Liver (tissue), 9 donors: ENCODE results near the gene GPR146. TPM values are rescaled to one million over a fixed set of nuclear protein-coding genes. Genes with fewer than 3 reads are reported as not detected.

Experiments used
- DNase-seq: peaks from one replicate; pipeline ENCODE4 v3.0.0-alpha.2; 2017; ENCODE audit warnings: low spot score
- H3K27ac ChIP-seq, 2 donors: one replicate each; pipeline ENCODE4 v1.7.0; 2013; ENCODE audit warnings: inconsistent platforms in 2 of 2, low read length in 2 of 2, control low read depth in 1 of 2, low read depth in 1 of 2, mild to moderate bottlenecking in 1 of 2
- H3K27me3 ChIP-seq, 4 donors: one replicate each; pipeline versions ENCODE4 v1.6.1 to v1.7.0; 2013; ENCODE audit warnings: low read length in 3 of 4, inconsistent platforms in 1 of 4, mild to moderate bottlenecking in 1 of 4, moderate library complexity in 1 of 4; ENCODE audit not compliant: control insufficient read depth in 4 of 4, insufficient read depth in 4 of 4
- H3K36me3 ChIP-seq, 4 donors: one replicate each; pipeline versions ENCODE4 v1.6.1 to v1.7.0; 2013; ENCODE audit warnings: low read length in 3 of 4, mild to moderate bottlenecking in 3 of 4, low read depth in 1 of 4, moderate library complexity in 1 of 4; ENCODE audit not compliant: control insufficient read depth in 4 of 4, insufficient read depth in 3 of 4
- H3K4me1 ChIP-seq, 4 donors: one replicate each; pipeline versions ENCODE4 v1.6.1 to v1.7.0; 2013; ENCODE audit warnings: low read length in 3 of 4, mild to moderate bottlenecking in 3 of 4, moderate library complexity in 1 of 4; ENCODE audit not compliant: control insufficient read depth in 4 of 4, insufficient read depth in 4 of 4
- H3K4me3 ChIP-seq, 3 donors: one replicate each; pipeline versions ENCODE4 v1.6.1 to v1.7.0; 2013; ENCODE audit warnings: low read length in 3 of 3, control low read depth in 1 of 3, low read depth in 1 of 3, mild to moderate bottlenecking in 1 of 3
- H3K9ac ChIP-seq, 2 donors: one replicate each; pipeline ENCODE4 v1.7.0; 2013; ENCODE audit warnings: low read length in 2 of 2, mild to moderate bottlenecking in 2 of 2, moderate library complexity in 2 of 2, control low read depth in 1 of 2, low read depth in 1 of 2
- H3K9me3 ChIP-seq, 4 donors: one replicate each; pipeline versions ENCODE4 v1.6.1 to v1.7.0; 2013; ENCODE audit warnings: low read length in 3 of 4; ENCODE audit not compliant: control insufficient read depth in 4 of 4
- EGR1 ChIP-seq, 2 donors: IDR thresholded peaks; 2 replicates each; pipeline ENCODE4 v1.6.1; 2016 to 2018; ENCODE audit warnings: antibody characterized with exemption in 2 of 2, low read depth in 2 of 2
- FOXA1 ChIP-seq: IDR thresholded peaks from 2 replicates; pipeline ENCODE4 v1.6.1; 2016; ENCODE audit warnings: antibody characterized with exemption
- FOXA2 ChIP-seq: IDR thresholded peaks from 2 replicates; pipeline ENCODE4 v1.6.1; 2016; ENCODE audit warnings: antibody characterized with exemption
- GABPA ChIP-seq, 2 donors: IDR thresholded peaks in 1 of 2; conservative IDR thresholded peaks in 1 of 2; 2 replicates each; pipeline ENCODE4 v1.6.1; 2016; ENCODE audit warnings: antibody characterized with exemption in 2 of 2, mild to moderate bottlenecking in 1 of 2, moderate library complexity in 1 of 2
- HNF4A ChIP-seq, 2 donors: conservative IDR thresholded peaks; 2 replicates each; pipeline ENCODE4 v1.6.1; 2016; ENCODE audit warnings: antibody characterized with exemption in 2 of 2, mild to moderate bottlenecking in 2 of 2
- HNF4G ChIP-seq: IDR thresholded peaks from 2 replicates; pipeline ENCODE4 v1.6.1; 2016; ENCODE audit warnings: antibody characterized with exemption
- JUND ChIP-seq, 2 donors: IDR thresholded peaks; 2 replicates each; pipeline ENCODE4 v1.6.1; 2016; ENCODE audit warnings: antibody characterized with exemption in 2 of 2
- NR2F2 ChIP-seq: IDR thresholded peaks from 2 replicates; pipeline ENCODE4 v1.6.1; 2016; ENCODE audit warnings: antibody characterized with exemption
- RAD21 ChIP-seq, 2 donors: IDR thresholded peaks; 2 replicates each; pipeline ENCODE4 v1.6.1; 2016; ENCODE audit warnings: antibody characterized with exemption in 2 of 2, mild to moderate bottlenecking in 2 of 2
- RXRA ChIP-seq, 2 donors: IDR thresholded peaks; 2 replicates each; pipeline ENCODE4 v1.6.1; 2017 to 2018; ENCODE audit warnings: antibody characterized with exemption in 2 of 2, mild to moderate bottlenecking in 1 of 2
- SP1 ChIP-seq: IDR thresholded peaks from 2 replicates; pipeline ENCODE4 v1.6.1; 2018; ENCODE audit warnings: antibody characterized with exemption, mild to moderate bottlenecking
- TAF1 ChIP-seq: conservative IDR thresholded peaks from 2 replicates; pipeline ENCODE4 v1.6.1; 2016; ENCODE audit warnings: antibody characterized with exemption, mild to moderate bottlenecking
- YY1 ChIP-seq: IDR thresholded peaks from 2 replicates; pipeline ENCODE4 v1.6.1; 2016; ENCODE audit warnings: antibody characterized with exemption, mild to moderate bottlenecking
- ZBTB33 ChIP-seq: IDR thresholded peaks from 2 replicates; pipeline ENCODE4 v1.6.1; 2016; ENCODE audit warnings: antibody characterized with exemption
- WGBS: extraction: QIAGEN DNeasy Blood & Tissue Kit; methylation state at CpG from one replicate; pipeline ENCODE4 v1.1.7; 2013; 5-methylcytosine and 5-hydroxymethylcytosine counted together
- polyA plus RNA-seq, 2 donors: library from polyadenylated mRNA; stranded (reverse) in 1 of 2; unstranded in 1 of 2; fragments of 200-250 nt in 1 of 2; fragments of >200 nt in 1 of 2; fragmentation: Nextera tagmentation in 1 of 2; extraction: Ambion mirVana in 1 of 2; gene quantifications; one replicate each; pipeline versions ENCODE4 v1.2.1 to v1.2.3, GENCODE V29; 2013 to 2015
- total RNA-seq, 2 donors: library from RNA; depleted of rRNA; stranded (reverse); fragments of >200 nt; gene quantifications; one replicate each; pipeline ENCODE4 v1.2.3, GENCODE V29; 2014
- TF ChIP-seq, protein P1 (sequence below): fragments of 150-350 bp; IDR thresholded peaks from 2 replicates; pipeline ENCODE4 v1.5.1; 2017; ENCODE audit warnings: improper control_type of control experiment, low read depth, low read length; ENCODE audit not compliant: missing input control
- TF ChIP-seq, protein P2 (sequence below): IDR thresholded peaks from 2 replicates; pipeline ENCODE4 v1.6.1; 2016; ENCODE audit warnings: antibody characterized with exemption
- TF ChIP-seq, protein P3 (sequence below): IDR thresholded peaks from 2 replicates; pipeline ENCODE4 v1.6.1; 2016; ENCODE audit warnings: antibody characterized with exemption
- TF ChIP-seq, protein P4 (sequence below): IDR thresholded peaks from 2 replicates; pipeline ENCODE4 v1.6.1; 2016; ENCODE audit warnings: antibody characterized with exemption, mild to moderate bottlenecking
- donor health status: healthy.
- donor health status: healthy.
- donor health status: healthy.
- donor health status: healthy.
- donor health status: healthy.

The GPR146 gene
- total and polyA plus RNA-seq, 4 donors, result 15.5 to 33.5 (median 26.7) TPM

GRCh38 chr7:1098243-1099153 lies 54.2 kb downstream of the GPR146 start:
- no peak for TF ChIP-seq JUND (IDR thresholded peaks at IDR 0.05)
- TF ChIP-seq ZBTB33, result no peak
- Histone ChIP-seq H3K27me3 (no peaks in the 10 kb centered on the region), H3K4me1 (peaks cover 16 to 61% (median 41%) of the 10 kb centered on the region in 4 donors), H3K27ac (no peak overlapping the region), H3K9me3 (no peaks in the 10 kb centered on the region), H3K36me3 (no peaks in the 10 kb centered on the region), H3K9ac (no peak overlapping the region), H3K4me3 (no peak overlapping the region)
- 97% methylated on average over 43 of the region's 43 CpGs for WGBS
- DNase-seq, result no peak

GRCh38 chr7:1099154-1099542 lies 54.8 kb downstream of the GPR146 start:
- DNase-seq, result no peak
- Histone ChIP-seq H3K27ac (no peak overlapping the region), H3K4me3 (no peak overlapping the region), H3K4me1 (peaks cover 15 to 62% (median 38%) of the 10 kb centered on the region in 4 donors), H3K27me3 (no peaks in the 10 kb centered on the region), H3K36me3 (no peaks in the 10 kb centered on the region), H3K9ac (no peak overlapping the region), H3K9me3 (no peaks in the 10 kb centered on the region)
- 98% methylated on average over 26 of the region's 26 CpGs for WGBS
- no peak for TF ChIP-seq SP1
- TF ChIP-seq FOXA1, result no peak
- no peak for TF ChIP-seq TAF1
- TF ChIP-seq JUND (IDR thresholded peaks at IDR 0.05), result no peak
- TF ChIP-seq RAD21 (IDR thresholded peaks at IDR 0.05), result no peak
- TF ChIP-seq, protein P1, sequence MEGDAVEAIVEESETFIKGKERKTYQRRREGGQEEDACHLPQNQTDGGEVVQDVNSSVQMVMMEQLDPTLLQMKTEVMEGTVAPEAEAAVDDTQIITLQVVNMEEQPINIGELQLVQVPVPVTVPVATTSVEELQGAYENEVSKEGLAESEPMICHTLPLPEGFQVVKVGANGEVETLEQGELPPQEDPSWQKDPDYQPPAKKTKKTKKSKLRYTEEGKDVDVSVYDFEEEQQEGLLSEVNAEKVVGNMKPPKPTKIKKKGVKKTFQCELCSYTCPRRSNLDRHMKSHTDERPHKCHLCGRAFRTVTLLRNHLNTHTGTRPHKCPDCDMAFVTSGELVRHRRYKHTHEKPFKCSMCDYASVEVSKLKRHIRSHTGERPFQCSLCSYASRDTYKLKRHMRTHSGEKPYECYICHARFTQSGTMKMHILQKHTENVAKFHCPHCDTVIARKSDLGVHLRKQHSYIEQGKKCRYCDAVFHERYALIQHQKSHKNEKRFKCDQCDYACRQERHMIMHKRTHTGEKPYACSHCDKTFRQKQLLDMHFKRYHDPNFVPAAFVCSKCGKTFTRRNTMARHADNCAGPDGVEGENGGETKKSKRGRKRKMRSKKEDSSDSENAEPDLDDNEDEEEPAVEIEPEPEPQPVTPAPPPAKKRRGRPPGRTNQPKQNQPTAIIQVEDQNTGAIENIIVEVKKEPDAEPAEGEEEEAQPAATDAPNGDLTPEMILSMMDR, result no peak
- TF ChIP-seq NR2F2, result no peak
- no peak for TF ChIP-seq RXRA (IDR thresholded peaks at IDR 0.05)
- no peak for TF ChIP-seq ZBTB33
- no peak for TF ChIP-seq HNF4G
- no peak for TF ChIP-seq EGR1 (IDR thresholded peaks at IDR 0.05; ENCODE audit: low read depth in 2 of 2)
- no peak for TF ChIP-seq YY1
- TF ChIP-seq, protein P2, sequence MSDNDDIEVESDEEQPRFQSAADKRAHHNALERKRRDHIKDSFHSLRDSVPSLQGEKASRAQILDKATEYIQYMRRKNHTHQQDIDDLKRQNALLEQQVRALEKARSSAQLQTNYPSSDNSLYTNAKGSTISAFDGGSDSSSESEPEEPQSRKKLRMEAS, result no peak
- no peak for TF ChIP-seq HNF4A (conservative IDR thresholded peaks at IDR 0.05)
- TF ChIP-seq, protein P3, sequence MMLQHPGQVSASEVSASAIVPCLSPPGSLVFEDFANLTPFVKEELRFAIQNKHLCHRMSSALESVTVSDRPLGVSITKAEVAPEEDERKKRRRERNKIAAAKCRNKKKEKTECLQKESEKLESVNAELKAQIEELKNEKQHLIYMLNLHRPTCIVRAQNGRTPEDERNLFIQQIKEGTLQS, result no peak
- TF ChIP-seq FOXA2, result no peak
- TF ChIP-seq, protein P4, sequence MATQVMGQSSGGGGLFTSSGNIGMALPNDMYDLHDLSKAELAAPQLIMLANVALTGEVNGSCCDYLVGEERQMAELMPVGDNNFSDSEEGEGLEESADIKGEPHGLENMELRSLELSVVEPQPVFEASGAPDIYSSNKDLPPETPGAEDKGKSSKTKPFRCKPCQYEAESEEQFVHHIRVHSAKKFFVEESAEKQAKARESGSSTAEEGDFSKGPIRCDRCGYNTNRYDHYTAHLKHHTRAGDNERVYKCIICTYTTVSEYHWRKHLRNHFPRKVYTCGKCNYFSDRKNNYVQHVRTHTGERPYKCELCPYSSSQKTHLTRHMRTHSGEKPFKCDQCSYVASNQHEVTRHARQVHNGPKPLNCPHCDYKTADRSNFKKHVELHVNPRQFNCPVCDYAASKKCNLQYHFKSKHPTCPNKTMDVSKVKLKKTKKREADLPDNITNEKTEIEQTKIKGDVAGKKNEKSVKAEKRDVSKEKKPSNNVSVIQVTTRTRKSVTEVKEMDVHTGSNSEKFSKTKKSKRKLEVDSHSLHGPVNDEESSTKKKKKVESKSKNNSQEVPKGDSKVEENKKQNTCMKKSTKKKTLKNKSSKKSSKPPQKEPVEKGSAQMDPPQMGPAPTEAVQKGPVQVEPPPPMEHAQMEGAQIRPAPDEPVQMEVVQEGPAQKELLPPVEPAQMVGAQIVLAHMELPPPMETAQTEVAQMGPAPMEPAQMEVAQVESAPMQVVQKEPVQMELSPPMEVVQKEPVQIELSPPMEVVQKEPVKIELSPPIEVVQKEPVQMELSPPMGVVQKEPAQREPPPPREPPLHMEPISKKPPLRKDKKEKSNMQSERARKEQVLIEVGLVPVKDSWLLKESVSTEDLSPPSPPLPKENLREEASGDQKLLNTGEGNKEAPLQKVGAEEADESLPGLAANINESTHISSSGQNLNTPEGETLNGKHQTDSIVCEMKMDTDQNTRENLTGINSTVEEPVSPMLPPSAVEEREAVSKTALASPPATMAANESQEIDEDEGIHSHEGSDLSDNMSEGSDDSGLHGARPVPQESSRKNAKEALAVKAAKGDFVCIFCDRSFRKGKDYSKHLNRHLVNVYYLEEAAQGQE, result no peak
- TF ChIP-seq GABPA (IDR thresholded peaks at IDR 0.05 in 1 of 2, conservative IDR thresholded peaks at IDR 0.05 in 1 of 2), result no peak
